GM12873 (cell line): Measurements from ENCODE around the gene CLSTN1.

Source experiments
- CTCF ChIP-seq: IDR thresholded peaks from 2 replicates; pipeline ENCODE4 v1.5.1; 2012; ENCODE audit warnings: low read depth, mild to moderate bottlenecking, moderate library complexity, low read length, control low read depth; ENCODE audit not compliant: insufficient read depth; ENCODE audit errors: missing control alignments

The CLSTN1 gene

GRCh38 chr1:9868244-9868590 lies 44.5 kb upstream of the CLSTN1 start:
- no peak for TF ChIP-seq CTCF

DNA sequence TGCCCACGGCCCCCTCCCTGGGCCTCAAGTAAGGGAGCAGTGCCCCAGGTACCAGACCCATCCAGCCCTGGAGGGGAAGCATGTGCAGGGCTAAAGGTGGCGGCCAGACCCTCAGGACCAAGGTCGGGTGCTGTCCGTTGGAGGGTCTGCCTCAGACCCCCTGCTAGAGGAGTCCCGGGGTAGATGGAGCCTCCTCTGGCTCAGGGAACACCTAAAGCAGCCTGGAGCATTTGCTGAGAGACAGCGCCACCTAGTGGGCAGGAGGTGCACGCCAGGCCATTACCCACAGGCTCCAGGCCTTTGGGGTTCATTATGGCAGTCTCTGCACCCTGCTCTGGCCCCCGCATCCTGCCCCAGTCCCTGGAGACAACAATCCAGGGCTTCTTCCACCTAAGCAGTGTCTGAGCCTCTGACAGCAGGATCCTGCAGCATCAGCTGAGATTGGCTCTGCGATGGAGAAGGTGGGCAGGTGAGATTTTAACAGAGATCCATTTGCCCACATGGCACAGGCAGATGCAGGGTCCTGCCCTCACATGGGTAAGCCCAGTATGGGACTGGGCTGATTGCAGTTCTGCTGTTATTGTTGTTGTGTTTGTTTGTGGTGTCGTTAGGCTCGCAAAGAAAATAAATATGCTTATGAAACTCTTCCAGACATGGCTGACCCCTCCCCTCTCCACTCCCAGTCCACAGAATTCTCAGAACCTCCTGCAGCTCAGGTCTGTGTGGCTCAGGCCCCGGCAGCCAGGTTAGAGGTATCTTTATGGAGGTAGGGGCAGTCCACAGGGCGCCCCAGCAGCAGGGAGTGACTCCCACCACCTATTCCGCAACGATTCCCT lies 43.9 kb upstream of the CLSTN1 start:
- peak; percentile 99 for TF ChIP-seq CTCF

DNA sequence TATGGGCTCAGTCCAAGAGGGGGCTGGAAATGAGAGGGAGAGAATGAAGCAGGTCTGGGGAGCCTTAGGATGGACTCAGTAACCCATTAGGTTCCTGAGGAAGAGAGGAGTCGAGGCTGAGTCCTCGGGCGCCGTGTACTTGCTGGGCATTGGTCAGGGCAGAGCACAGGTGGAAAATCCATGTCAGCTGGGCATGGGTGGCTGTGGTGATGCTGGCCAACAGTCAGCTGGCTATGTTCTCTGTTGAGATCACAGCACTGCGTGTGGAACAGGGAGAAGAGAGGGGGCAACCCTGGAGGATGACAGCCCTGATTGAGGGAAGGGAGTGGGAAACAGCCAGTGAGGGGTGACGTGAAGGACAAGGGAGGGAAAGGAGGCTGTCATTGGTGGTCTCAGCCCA lies 43.1 kb upstream of the CLSTN1 start:
- peak; percentile 9 for TF ChIP-seq CTCF

DNA sequence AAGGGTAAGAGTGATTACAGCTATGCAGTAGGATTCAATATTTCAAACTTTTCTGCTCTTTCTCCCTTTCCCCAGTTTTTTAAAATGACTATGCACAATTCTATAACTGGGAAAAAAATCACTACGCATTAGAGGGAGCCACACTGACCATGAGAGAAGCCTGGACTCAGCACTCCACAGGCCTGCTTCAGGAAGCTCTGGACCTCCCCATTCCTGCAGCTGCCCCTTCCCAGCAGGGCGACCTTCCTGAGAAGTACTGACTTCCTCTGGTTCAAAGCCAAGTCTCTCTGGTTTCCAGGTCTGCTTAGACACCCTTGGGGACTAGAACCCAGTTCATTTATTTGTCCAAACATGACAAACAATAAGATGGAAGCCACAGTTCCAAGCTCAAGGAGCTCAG lies 42.0 kb upstream of the CLSTN1 start:
- no peak for TF ChIP-seq CTCF

DNA sequence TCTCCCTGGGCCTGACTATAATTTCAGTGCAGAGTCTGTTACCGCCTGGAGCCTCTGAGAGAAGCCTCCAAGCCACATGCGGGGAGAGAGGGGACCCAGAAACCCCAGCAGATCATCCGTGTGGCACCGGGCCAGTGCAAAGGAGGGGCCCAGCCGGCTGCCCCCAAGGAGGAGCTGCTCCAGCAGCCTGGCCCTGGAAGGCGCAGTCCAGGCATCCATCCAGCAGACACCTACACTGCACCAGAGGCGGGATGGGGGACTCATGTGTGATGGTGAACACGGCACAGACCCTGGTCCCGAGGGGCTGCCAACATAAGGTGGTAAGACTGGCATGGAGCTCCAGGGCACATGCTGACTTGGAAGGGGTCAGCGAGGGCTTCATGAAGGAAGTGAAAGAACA lies 39.6 kb upstream of the CLSTN1 start:
- TF ChIP-seq CTCF: no peak

GRCh38 chr1:9861360-9861759 lies 37.6 kb upstream of the CLSTN1 start:
- TF ChIP-seq CTCF: peak; percentile 13

DNA sequence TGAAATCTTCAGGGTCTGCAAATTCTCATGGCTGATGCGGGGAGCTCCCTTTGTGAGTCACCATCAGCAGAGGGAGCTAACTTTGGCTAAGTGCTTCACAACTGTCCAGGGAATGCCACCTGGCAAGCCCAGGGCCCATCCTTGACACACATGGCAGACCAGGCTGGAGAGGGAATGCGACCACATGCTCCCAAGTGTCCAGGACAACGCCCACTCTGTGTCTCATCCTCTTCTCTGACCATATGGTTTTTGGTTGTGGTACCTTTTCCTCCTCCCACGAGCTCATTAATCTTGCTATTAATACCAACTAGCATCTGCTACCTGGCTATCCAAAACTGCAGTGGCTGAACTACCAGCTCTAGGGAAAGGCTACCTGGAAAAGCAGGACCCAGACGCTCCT lies 37.1 kb upstream of the CLSTN1 start:
- no peak for TF ChIP-seq CTCF
